MM.1S (cell line): ENCODE data around the gene VSX2.

ENCODE experiments used
- DNase-seq: peaks from one replicate; pipeline ENCODE4 v3.0.0-alpha.2; 2015
- H2AFZ ChIP-seq: fragments of 300-600 bp; sonication (generic); 2 replicates; pipeline ENCODE4 v1.6.0; 2016; ENCODE audit warnings: antibody characterized with exemption, low read length
- H3F3A ChIP-seq: fragments of 300-600 bp; sonication (generic); 2 replicates; pipeline ENCODE4 v1.6.1; 2016; ENCODE audit warnings: mild to moderate bottlenecking, antibody characterized with exemption, low read length, moderate library complexity, mixed read lengths; ENCODE audit not compliant: insufficient read depth
- H3K27ac ChIP-seq: fragments of 300-600 bp; sonication (generic); 2 replicates; pipeline ENCODE4 v1.5.1; 2016; ENCODE audit warnings: mild to moderate bottlenecking, low read length
- H3K27me3 ChIP-seq: fragments of 300-600 bp; sonication (generic); replicated peaks from 2 replicates; pipeline ENCODE4 v1.6.0; 2016; ENCODE audit warnings: low read length; ENCODE audit not compliant: insufficient read depth
- H3K36me3 ChIP-seq: fragments of 300-600 bp; sonication (generic); replicated peaks from 2 replicates; pipeline ENCODE4 v1.6.1; 2016; ENCODE audit warnings: mild to moderate bottlenecking, low read length, mixed read lengths; ENCODE audit not compliant: insufficient read depth
- H3K4me1 ChIP-seq: fragments of 300-600 bp; sonication (generic); 2 replicates; pipeline ENCODE4 v1.6.1; 2016; ENCODE audit warnings: low read length, mixed read lengths
- H3K4me2 ChIP-seq: fragments of 300-600 bp; sonication (generic); 2 replicates; pipeline ENCODE4 v1.6.0; 2016; ENCODE audit warnings: low read depth, low read length
- H3K4me3 ChIP-seq: fragments of 300-600 bp; sonication (generic); 2 replicates; pipeline ENCODE4 v1.5.1; 2016; ENCODE audit warnings: low read length, mixed read lengths
- H3K79me2 ChIP-seq: fragments of 300-600 bp; sonication (generic); 2 replicates; pipeline ENCODE4 v1.6.1; 2016; ENCODE audit warnings: mixed run types, low read length, mixed read lengths
- H3K9ac ChIP-seq: fragments of 300-600 bp; sonication (generic); 2 replicates; pipeline ENCODE4 v1.6.1; 2016; ENCODE audit warnings: low read length, mixed read lengths
- H3K9me2 ChIP-seq: fragments of 300-600 bp; sonication (generic); replicated peaks from 2 replicates; pipeline ENCODE4 v1.6.1; 2016; ENCODE audit warnings: mild to moderate bottlenecking, low read length, mixed read lengths; ENCODE audit not compliant: insufficient read depth
- H3K9me3 ChIP-seq: fragments of 300-600 bp; sonication (generic); replicated peaks from 2 replicates; pipeline ENCODE4 v1.6.1; 2016; ENCODE audit warnings: mild to moderate bottlenecking, low read length, mixed read lengths; ENCODE audit not compliant: insufficient read depth
- H4K20me1 ChIP-seq: fragments of 300-600 bp; sonication (generic); 2 replicates; pipeline ENCODE4 v1.6.1; 2016; ENCODE audit warnings: mild to moderate bottlenecking, low read length, moderate library complexity, mixed read lengths; ENCODE audit not compliant: insufficient read depth
- EZH2 ChIP-seq: fragments of 300-600 bp; sonication (generic); optimal IDR thresholded peaks from 2 replicates; pipeline ENCODE3; 2017; ENCODE audit warnings: low read depth, mild to moderate bottlenecking, antibody characterized with exemption, low read length, mixed read lengths
- EZH2phosphoT487 ChIP-seq: fragments of 300-600 bp; sonication (generic); IDR thresholded peaks from 2 replicates; pipeline ENCODE4 v1.6.1; 2018; ENCODE audit warnings: antibody characterized with exemption, low read length
- TF ChIP-seq, protein P1 (sequence below): fragments of 300-600 bp; sonication (generic); IDR thresholded peaks from 2 replicates; pipeline ENCODE4 v1.5.1; 2016; ENCODE audit warnings: antibody characterized with exemption, low read length, mixed read lengths

Gene VSX2

DNA sequence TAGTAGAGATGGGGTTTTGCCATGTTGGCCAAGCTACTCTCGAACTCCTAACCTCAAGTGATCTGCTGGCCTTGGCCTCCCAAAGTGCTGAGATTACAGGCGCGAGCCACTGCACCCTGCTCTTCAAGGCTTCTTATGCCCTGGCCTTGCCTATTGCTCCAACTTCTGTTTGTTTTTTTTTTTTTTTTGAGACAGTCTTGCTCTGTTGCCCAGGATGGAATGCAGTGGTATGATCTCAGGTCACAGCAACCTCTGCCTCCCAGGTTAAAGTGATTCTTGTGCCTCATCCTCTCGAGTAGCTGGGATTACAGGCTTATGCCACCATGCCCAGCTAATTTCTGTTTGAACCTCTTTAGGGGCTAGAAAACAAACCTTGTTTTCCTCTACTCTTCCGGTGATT is 69.4 kb downstream of the VSX2 start:
- H3K4me3 ChIP-seq: no peak overlapping the region
- no peak overlapping the region for H3K27ac ChIP-seq
- H3F3A ChIP-seq: no peaks in the 10 kb centered on the region
- no peaks in the 10 kb centered on the region for H3K9me3 ChIP-seq
- no peaks in the 10 kb centered on the region for H3K4me1 ChIP-seq
- no peak overlapping the region for H2AFZ ChIP-seq
- H3K9me2 ChIP-seq: no peaks in the 10 kb centered on the region
- no peaks in the 10 kb centered on the region for H3K79me2 ChIP-seq
- H3K4me2 ChIP-seq: no peak overlapping the region
- H3K9ac ChIP-seq: no peak overlapping the region
- no peak for DNase-seq
- no peaks in the 10 kb centered on the region for H3K27me3 ChIP-seq
- TF ChIP-seq EZH2: no peak
- TF ChIP-seq EZH2phosphoT487: no peak
- TF ChIP-seq, protein P1, sequence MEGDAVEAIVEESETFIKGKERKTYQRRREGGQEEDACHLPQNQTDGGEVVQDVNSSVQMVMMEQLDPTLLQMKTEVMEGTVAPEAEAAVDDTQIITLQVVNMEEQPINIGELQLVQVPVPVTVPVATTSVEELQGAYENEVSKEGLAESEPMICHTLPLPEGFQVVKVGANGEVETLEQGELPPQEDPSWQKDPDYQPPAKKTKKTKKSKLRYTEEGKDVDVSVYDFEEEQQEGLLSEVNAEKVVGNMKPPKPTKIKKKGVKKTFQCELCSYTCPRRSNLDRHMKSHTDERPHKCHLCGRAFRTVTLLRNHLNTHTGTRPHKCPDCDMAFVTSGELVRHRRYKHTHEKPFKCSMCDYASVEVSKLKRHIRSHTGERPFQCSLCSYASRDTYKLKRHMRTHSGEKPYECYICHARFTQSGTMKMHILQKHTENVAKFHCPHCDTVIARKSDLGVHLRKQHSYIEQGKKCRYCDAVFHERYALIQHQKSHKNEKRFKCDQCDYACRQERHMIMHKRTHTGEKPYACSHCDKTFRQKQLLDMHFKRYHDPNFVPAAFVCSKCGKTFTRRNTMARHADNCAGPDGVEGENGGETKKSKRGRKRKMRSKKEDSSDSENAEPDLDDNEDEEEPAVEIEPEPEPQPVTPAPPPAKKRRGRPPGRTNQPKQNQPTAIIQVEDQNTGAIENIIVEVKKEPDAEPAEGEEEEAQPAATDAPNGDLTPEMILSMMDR: no peak
- H3K36me3 ChIP-seq: no peaks in the 10 kb centered on the region
- H4K20me1 ChIP-seq: no peaks in the 10 kb centered on the region

DNA sequence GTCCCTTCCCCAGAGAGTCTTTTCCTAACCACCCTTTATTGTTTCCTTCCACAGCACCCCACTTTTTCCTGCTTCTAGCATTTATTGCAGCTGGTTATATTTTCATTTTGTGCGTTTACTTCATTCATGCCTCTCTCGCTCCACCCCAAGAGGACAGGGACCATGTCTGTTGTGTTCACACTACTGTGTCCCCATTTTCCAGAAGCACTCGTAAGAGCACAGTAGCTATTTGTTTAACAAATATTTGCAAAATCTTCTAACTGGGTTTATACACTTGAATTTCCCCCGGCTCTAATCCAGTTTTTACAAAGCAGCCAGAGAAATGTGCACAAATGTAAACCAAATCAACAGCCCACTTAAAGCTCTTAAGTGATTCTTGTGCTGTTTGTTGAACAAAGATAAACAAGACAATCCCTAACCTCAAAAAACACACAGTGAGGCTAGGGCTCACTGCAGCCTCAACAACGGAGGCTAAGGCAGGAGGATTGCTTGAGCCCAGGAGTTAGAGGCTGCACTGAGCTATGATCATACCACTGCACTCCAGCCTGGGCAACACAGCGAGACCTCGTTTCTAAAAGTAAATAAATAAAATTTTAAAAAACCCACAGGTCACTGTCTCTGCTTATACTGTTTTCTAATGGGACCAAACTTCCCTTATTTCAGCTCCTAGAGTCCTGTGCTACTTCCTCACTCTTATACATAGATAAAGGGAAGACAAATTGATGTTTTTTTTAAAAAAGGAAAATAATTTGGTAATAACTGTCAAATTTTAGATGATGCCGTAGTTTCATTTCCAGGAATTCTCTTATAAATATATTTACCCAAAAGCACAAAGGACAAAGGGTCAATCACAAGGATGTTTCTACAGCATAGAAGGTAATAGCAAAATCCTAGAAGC is 70.1 kb downstream of the VSX2 start:
- no peak overlapping the region for H2AFZ ChIP-seq
- H3K9ac ChIP-seq: no peak overlapping the region
- H3K4me1 ChIP-seq: no peaks in the 10 kb centered on the region
- no peaks in the 10 kb centered on the region for H4K20me1 ChIP-seq
- H3K27ac ChIP-seq: no peak overlapping the region
- H3K36me3 ChIP-seq: no peaks in the 10 kb centered on the region
- DNase-seq: no peak
- no peak overlapping the region for H3K4me3 ChIP-seq
- H3K79me2 ChIP-seq: no peaks in the 10 kb centered on the region
- no peaks in the 10 kb centered on the region for H3K27me3 ChIP-seq
- no peak overlapping the region for H3K4me2 ChIP-seq
- no peaks in the 10 kb centered on the region for H3K9me2 ChIP-seq
- H3F3A ChIP-seq: no peaks in the 10 kb centered on the region
- TF ChIP-seq EZH2: no peak
- TF ChIP-seq, protein P1: no peak
- no peak for TF ChIP-seq EZH2phosphoT487
- no peaks in the 10 kb centered on the region for H3K9me3 ChIP-seq

DNA sequence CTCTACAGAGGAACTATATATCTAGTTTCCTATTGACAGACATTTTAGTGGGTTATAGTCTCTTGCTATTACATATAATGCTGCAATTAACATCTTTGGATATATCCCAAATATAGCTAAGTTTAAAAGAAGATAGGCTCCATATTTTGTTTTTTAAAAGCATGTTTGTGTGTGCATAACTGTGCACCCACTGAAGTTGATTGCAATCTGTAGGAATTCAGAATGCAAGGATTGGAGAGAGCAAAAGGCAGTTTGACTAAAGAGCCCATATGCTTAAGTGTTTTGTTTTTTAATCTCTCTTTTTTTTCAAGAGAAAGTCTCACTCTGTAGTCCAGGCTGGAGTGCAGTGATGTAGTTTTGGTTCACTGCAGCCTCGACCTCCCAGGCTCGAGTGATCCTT is 72.9 kb downstream of the VSX2 start:
- H3K4me1 ChIP-seq: no peaks in the 10 kb centered on the region
- no peaks in the 10 kb centered on the region for H3K9me2 ChIP-seq
- no peaks in the 10 kb centered on the region for H3K27me3 ChIP-seq
- no peak overlapping the region for H3K9ac ChIP-seq
- DNase-seq: no peak
- H3K9me3 ChIP-seq: no peaks in the 10 kb centered on the region
- H2AFZ ChIP-seq: no peak overlapping the region
- TF ChIP-seq EZH2 (no peak), EZH2phosphoT487 (no peak)
- TF ChIP-seq, protein P1: no peak
- no peak overlapping the region for H3K4me3 ChIP-seq
- no peaks in the 10 kb centered on the region for H3K79me2 ChIP-seq
- H3K4me2 ChIP-seq: no peak overlapping the region
- H3K27ac ChIP-seq: no peak overlapping the region
- H3K36me3 ChIP-seq: no peaks in the 10 kb centered on the region
- H4K20me1 ChIP-seq: no peaks in the 10 kb centered on the region
- H3F3A ChIP-seq: no peaks in the 10 kb centered on the region
